Hepatocyte (in vitro differentiated cells): ENCODE results near the gene CELSR2. TPM values are rescaled to one million over a fixed set of nuclear protein-coding genes. Genes with fewer than 3 reads are reported as not detected.
A peak's percentile ranks its signal among the peaks of the same experiment; 100 is the strongest.

Source experiments
- DNase-seq: peaks from one replicate; pipeline ENCODE4 v3.0.0-alpha.2; 2016; ENCODE audit warnings: low spot score
- H2AFZ ChIP-seq: fragments of 200-600 bp; sonication (generic); 2 replicates; pipeline ENCODE4 v1.6.0; 2016; ENCODE audit warnings: antibody characterized with exemption, mild to moderate bottlenecking
- H3K27ac ChIP-seq: fragments of 200-600 bp; sonication (generic); 2 replicates; pipeline ENCODE4 v1.5.1; 2016; ENCODE audit warnings: mild to moderate bottlenecking
- H3K27me3 ChIP-seq: fragments of 200-600 bp; sonication (generic); 2 replicates; pipeline ENCODE4 v1.6.1; 2016
- H3K36me3 ChIP-seq: fragments of 200-600 bp; sonication (generic); replicated peaks from 2 replicates; pipeline ENCODE4 v1.5.1; 2016; ENCODE audit warnings: low read depth; ENCODE audit not compliant: insufficient read depth
- H3K4me1 ChIP-seq: fragments of 200-600 bp; sonication (generic); 2 replicates; pipeline ENCODE4 v1.5.1; 2016; ENCODE audit warnings: mild to moderate bottlenecking, moderate library complexity; ENCODE audit not compliant: insufficient read depth
- H3K4me2 ChIP-seq: fragments of 200-600 bp; sonication (generic); 2 replicates; pipeline ENCODE4 v1.6.0; 2016
- H3K4me3 ChIP-seq: fragments of 200-600 bp; sonication (generic); 2 replicates; pipeline ENCODE4 v1.5.1; 2016; ENCODE audit warnings: mild to moderate bottlenecking
- H3K79me2 ChIP-seq: fragments of 200-600 bp; sonication (generic); 2 replicates; pipeline ENCODE4 v1.6.0; 2017; ENCODE audit warnings: mild to moderate bottlenecking
- H3K9me2 ChIP-seq: fragments of 200-600 bp; sonication (generic); replicated peaks from 2 replicates; pipeline ENCODE4 v1.6.0; 2017; ENCODE audit warnings: mild to moderate bottlenecking; ENCODE audit not compliant: insufficient read depth
- H3K9me3 ChIP-seq: fragments of 200-600 bp; sonication (generic); 2 replicates; pipeline ENCODE4 v1.5.1; 2016; ENCODE audit warnings: low read depth, mild to moderate bottlenecking
- H4K20me1 ChIP-seq: fragments of 200-600 bp; sonication (generic); 2 replicates; pipeline ENCODE4 v1.6.0; 2016; ENCODE audit warnings: mild to moderate bottlenecking; ENCODE audit not compliant: insufficient read depth, poor library complexity, severe bottlenecking
- EZH2 ChIP-seq: fragments of 200-600 bp; sonication (generic); IDR thresholded peaks from 2 replicates; pipeline ENCODE4 v1.6.1; 2016; ENCODE audit warnings: antibody characterized with exemption, mild to moderate bottlenecking, borderline replicate concordance
- EZH2phosphoT487 ChIP-seq: fragments of 200-600 bp; sonication (generic); IDR thresholded peaks from one replicate; pipeline ENCODE4 v1.6.1; 2018; ENCODE audit warnings: antibody characterized with exemption, mild to moderate bottlenecking, low read depth, moderate library complexity; ENCODE audit not compliant: unreplicated experiment, severe bottlenecking
- WGBS: methylation state at CpG from one replicate; pipeline ENCODE4 v1.1.6; 2016; ENCODE audit warnings: low lambda C conversion rate; ENCODE audit errors: missing lambda C conversion rate; 5-methylcytosine and 5-hydroxymethylcytosine counted together
- polyA plus RNA-seq: library from polyadenylated mRNA; unstranded; fragments of >200 nt; fragmentation: Nextera tagmentation; extraction: Ambion mirVana; gene quantifications from 2 replicates; pipeline ENCODE4 v1.2.1, GENCODE V29; 2016
- total RNA-seq: library from RNA; depleted of rRNA; stranded (reverse); fragments of >200 nt; gene quantifications from 2 replicates; pipeline ENCODE4 v1.2.3, GENCODE V29; 2014
- TF ChIP-seq, protein P1 (sequence below): fragments of 200-600 bp; sonication (generic); IDR thresholded peaks from 2 replicates; pipeline ENCODE4 v1.5.1; 2016; ENCODE audit warnings: antibody characterized with exemption, mild to moderate bottlenecking; ENCODE audit not compliant: poor library complexity

CELSR2 gene
- total and polyA plus RNA-seq, 2 experiments from 2014 or later: 3.3 to 3.7 TPM

DNA sequence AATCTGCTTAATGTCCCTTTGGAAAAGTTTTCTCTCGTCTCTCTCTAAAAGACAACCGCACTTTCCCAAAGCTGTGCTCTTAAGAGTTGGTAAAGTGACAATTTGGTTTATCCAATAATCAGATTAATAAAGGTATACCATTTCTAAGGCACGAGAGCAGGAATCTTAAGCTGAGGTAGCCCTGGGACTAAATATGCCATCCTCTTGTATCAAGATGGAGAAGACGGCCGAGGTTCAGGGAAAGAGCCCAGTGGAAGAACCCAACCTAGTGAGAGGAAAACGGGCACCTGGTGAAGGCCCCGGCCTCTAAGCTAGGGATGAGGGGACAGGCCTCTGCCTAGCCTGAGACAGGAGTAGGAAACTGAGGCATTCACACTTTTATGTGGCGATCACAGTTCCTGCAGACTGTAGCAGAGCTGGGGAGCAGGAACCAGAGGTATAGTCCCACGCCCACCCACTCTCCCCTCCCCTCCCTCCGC lies 36.0 kb upstream of the CELSR2 start:
- no peak for DNase-seq
- Histone ChIP-seq H3K27me3 (no peaks in the 10 kb centered on the region), H3K4me3 (peak overlapping the region; percentile 6), H3K79me2 (peaks cover 41% of the 10 kb centered on the region), H3K36me3 (no peaks in the 10 kb centered on the region), H3K4me2 (peak overlapping the region; percentile 77), H3K9me3 (no peaks in the 10 kb centered on the region), H3K27ac (peak overlapping the region; percentile 41), H3K4me1 (peaks cover 12% of the 10 kb centered on the region), H4K20me1 (peaks cover 8% of the 10 kb centered on the region), H2AFZ (peak overlapping the region; percentile 97), H3K9me2 (no peaks in the 10 kb centered on the region)
- TF ChIP-seq EZH2phosphoT487: no peak
- TF ChIP-seq EZH2: no peak
- TF ChIP-seq, protein P1, sequence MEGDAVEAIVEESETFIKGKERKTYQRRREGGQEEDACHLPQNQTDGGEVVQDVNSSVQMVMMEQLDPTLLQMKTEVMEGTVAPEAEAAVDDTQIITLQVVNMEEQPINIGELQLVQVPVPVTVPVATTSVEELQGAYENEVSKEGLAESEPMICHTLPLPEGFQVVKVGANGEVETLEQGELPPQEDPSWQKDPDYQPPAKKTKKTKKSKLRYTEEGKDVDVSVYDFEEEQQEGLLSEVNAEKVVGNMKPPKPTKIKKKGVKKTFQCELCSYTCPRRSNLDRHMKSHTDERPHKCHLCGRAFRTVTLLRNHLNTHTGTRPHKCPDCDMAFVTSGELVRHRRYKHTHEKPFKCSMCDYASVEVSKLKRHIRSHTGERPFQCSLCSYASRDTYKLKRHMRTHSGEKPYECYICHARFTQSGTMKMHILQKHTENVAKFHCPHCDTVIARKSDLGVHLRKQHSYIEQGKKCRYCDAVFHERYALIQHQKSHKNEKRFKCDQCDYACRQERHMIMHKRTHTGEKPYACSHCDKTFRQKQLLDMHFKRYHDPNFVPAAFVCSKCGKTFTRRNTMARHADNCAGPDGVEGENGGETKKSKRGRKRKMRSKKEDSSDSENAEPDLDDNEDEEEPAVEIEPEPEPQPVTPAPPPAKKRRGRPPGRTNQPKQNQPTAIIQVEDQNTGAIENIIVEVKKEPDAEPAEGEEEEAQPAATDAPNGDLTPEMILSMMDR: no peak
- 41% methylated on average over 7 of the region's 10 CpGs for WGBS

DNA sequence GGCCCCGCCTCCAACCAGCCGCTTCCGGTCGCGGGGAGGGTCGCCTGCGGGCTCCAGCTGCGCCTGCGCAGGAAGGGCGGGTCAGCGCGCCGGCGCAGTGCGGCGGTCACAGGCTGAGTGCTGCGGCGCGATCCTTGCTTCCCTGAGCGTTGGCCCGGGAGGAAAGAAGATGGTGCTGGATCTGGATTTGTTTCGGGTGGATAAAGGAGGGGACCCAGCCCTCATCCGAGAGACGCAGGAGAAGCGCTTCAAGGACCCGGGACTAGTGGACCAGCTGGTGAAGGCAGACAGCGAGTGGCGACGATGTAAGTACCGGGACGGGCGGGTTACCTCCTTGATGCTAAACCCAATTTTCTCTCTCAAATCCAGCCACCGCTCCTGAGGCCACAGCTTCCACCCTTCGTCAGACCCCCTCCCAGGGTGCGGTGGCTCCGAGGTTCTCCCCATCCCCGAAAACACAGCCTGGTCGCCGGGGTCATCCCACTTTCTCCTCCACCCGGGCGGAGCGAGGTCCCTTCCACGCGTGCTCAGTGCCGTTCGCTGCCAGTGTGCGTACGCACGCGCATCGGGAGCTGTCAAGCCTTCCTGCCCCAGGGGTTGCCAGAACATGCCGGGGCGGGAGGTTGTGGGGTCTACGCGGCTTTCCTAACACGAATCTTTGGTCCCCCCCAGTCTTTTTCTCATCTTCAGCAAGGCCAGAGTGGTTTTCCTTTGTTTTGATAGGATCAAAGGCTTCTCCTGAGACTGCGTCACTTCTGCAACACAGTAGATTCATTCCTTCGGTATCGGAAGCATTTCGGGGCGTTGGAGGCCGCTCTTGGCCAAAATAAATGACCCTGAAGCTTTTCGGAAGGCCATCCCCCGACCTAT lies 35.3 kb upstream of the CELSR2 start, which contains the start of gene SARS1:
Gene SARS1, plus strand, starts transcription at position 95 of the 870 bp plus-strand sequence. Its CDS starts 75 bp downstream, at position 170.
- DNase-seq: peak; percentile 96
- Histone ChIP-seq H3K4me2 (peak within 1 kb of the TSS; percentile 77), H3K36me3 (no peaks in the 10 kb centered on the region), H4K20me1 (peaks cover 8% of the 10 kb centered on the region), H3K9me2 (no peaks in the 10 kb centered on the region), H3K27me3 (no peaks in the 10 kb centered on the region), H3K9me3 (no peaks in the 10 kb centered on the region), H3K79me2 (peaks cover 47% of the 10 kb centered on the region), H2AFZ (peak within 1 kb of the TSS; percentile 97), H3K4me1 (peaks cover 12% of the 10 kb centered on the region), H3K4me3 (peak within 1 kb of the TSS; percentile 78), H3K27ac (peak within 1 kb of the TSS; percentile 89)
- under 1% methylated on average over 49 of the region's 64 CpGs for WGBS
- TF ChIP-seq EZH2phosphoT487 (no peak), EZH2 (no peak)
- TF ChIP-seq, protein P1: no peak

DNA sequence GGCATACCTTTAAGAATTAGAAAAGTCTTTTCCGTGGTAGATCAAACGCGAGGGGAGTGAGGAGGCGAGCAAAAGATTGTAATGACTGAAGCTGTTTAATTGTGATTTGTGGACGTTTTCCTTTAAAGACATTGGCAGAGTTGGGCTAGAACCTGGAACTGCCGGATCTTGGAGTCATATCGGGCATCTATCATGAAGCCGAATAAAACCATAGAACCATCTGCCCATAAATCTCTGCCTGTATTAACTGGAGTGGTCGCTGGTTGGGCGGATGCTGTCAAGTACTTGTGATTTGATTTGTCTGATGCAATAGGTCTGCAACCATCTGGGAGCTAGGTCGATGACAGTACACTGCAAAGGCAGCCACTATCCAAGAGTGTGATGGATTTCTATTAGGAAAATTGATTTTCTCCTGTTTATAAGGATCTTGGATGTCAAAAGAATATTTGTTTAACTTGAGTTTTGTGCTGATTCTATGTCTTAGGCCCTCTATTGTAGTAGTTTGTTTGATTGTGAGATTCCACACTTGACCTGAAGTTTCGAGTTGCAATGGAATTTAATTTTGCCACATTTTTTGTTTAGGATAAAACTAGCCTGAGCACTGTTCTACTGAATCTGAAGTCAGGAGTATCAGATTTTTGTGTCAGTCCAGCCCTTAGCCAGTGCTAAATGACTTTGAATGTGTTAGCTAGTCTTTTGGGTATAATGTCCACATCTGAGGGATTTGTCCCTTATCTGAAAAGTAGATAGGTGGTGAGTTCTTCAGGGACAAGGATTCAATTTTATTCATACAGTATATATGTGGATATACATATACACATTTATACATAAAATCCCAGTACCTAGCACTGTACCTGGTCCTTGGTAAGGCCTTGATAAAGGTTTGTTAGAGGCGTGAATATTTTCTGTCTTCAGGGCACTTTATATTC lies 34.4 kb upstream of the CELSR2 start:
- H3K9me2 ChIP-seq: no peaks in the 10 kb centered on the region
- no peaks in the 10 kb centered on the region for H3K27me3 ChIP-seq
- 16% methylated on average over 13 of the region's 13 CpGs for WGBS
- no peaks in the 10 kb centered on the region for H3K36me3 ChIP-seq
- no peaks in the 10 kb centered on the region for H3K9me3 ChIP-seq
- H3K4me2 ChIP-seq: peak overlapping the region; percentile 77
- H3K27ac ChIP-seq: peak overlapping the region; percentile 89
- TF ChIP-seq, protein P1: no peak
- TF ChIP-seq EZH2phosphoT487 (no peak), EZH2 (no peak)
- peak overlapping the region; percentile 78 for H3K4me3 ChIP-seq
- peak overlapping the region; percentile 90 for H2AFZ ChIP-seq
- peaks cover 13% of the 10 kb centered on the region for H4K20me1 ChIP-seq
- peak; percentile 66 for DNase-seq
- H3K79me2 ChIP-seq: peaks cover 55% of the 10 kb centered on the region
- H3K4me1 ChIP-seq: peaks cover 12% of the 10 kb centered on the region
